K562 (cell line): ENCODE results near the gene ITGAE. TPM values are rescaled to one million over a fixed set of nuclear protein-coding genes. Genes with fewer than 3 reads are reported as not detected.

Experiments used
- BDP1 ChIP-seq: IDR thresholded peaks from 3 replicates; pipeline ENCODE4 v1.6.1; 2011; ENCODE audit not compliant: insufficient read length, insufficient read depth
- ESRRB ChIP-seq: fragments of 250-450 bp; sonication (Bioruptor Pico); IDR thresholded peaks from 2 replicates; pipeline ENCODE4 v1.5.0; 2020; ENCODE audit warnings: mild to moderate bottlenecking, moderate library complexity, borderline replicate concordance
- RHOXF2B ChIP-seq: fragments of 250-450 bp; sonication (Bioruptor Pico); conservative IDR thresholded peaks from 2 replicates; pipeline ENCODE4 v1.5.1; 2021
- STAT5B ChIP-seq: fragments of 250-450 bp; sonication (Bioruptor Pico); IDR thresholded peaks from 2 replicates; pipeline ENCODE4 v1.8.0; 2021; ENCODE audit warnings: mild to moderate bottlenecking, inconsistent platforms
- TEAD1 ChIP-seq, 2 experiments: fragments of 450-650 bp in 1 of 2; sonication (generic) in 1 of 2; formaldehyde crosslinking; IDR thresholded peaks; 2 replicates each; pipeline versions ENCODE4 v1.4.0 to v1.8.0; 2020 to 2022; ENCODE audit warnings: mild to moderate bottlenecking in 2 of 2, missing genetic modification reagents in 1 of 2
- ZNF586 ChIP-seq: fragments of 450-650 bp; formaldehyde crosslinking; conservative IDR thresholded peaks from 2 replicates; pipeline ENCODE4 v1.4.0; 2020; ENCODE audit warnings: mild to moderate bottlenecking, moderate library complexity
- polyA plus RNA-seq, 8 experiments: library from polyadenylated mRNA; depleted of rRNA in 4 of 8; stranded (reverse) in 5 of 8; unstranded in 3 of 8; fragments of >200 nt; fragmentation: Nextera tagmentation in 2 of 8; fragmentation: Illumina TruSeq in 1 of 8; extraction: Ambion mirVana in 2 of 8; extraction: Trizol in 1 of 8; gene quantifications; 2 replicates each; pipeline versions ENCODE4 v1.2.1 to v1.2.3, GENCODE V29; 2011 to 2014; ENCODE audit warnings: inconsistent platforms in 1 of 8, missing spikeins in 1 of 8
- total RNA-seq, 7 experiments: library from RNA; depleted of rRNA in 6 of 7; stranded (reverse); fragments of >200 nt in 6 of 7; fragmentation: Illumina TruSeq in 2 of 7; extraction: Trizol in 2 of 7; gene quantifications; 2 replicates each; pipeline versions ENCODE4 v1.2.1 to v1.2.3, GENCODE V29; 2011 to 2021; ENCODE audit warnings: low replicate concordance in 1 of 7
- TF ChIP-seq, protein P1 (sequence below), 2 experiments: fragments of 450-650 bp; IDR thresholded peaks; 2 replicates each; pipeline ENCODE4 v1.6.1; 2016; ENCODE audit warnings: mild to moderate bottlenecking in 2 of 2, borderline replicate concordance in 1 of 2, low read depth in 1 of 2, moderate library complexity in 1 of 2
- TF ChIP-seq, protein P2 (sequence below): fragments of 450-650 bp; IDR thresholded peaks from 2 replicates; pipeline ENCODE4 v1.6.1; 2016; ENCODE audit warnings: low read depth

ITGAE gene
- total and polyA plus RNA-seq, 9 of the 15 experiments (the other 6 are each of a cell fraction or from before 2014, with no cell fraction given), result 14.8 to 160 (median 27.0) TPM

DNA sequence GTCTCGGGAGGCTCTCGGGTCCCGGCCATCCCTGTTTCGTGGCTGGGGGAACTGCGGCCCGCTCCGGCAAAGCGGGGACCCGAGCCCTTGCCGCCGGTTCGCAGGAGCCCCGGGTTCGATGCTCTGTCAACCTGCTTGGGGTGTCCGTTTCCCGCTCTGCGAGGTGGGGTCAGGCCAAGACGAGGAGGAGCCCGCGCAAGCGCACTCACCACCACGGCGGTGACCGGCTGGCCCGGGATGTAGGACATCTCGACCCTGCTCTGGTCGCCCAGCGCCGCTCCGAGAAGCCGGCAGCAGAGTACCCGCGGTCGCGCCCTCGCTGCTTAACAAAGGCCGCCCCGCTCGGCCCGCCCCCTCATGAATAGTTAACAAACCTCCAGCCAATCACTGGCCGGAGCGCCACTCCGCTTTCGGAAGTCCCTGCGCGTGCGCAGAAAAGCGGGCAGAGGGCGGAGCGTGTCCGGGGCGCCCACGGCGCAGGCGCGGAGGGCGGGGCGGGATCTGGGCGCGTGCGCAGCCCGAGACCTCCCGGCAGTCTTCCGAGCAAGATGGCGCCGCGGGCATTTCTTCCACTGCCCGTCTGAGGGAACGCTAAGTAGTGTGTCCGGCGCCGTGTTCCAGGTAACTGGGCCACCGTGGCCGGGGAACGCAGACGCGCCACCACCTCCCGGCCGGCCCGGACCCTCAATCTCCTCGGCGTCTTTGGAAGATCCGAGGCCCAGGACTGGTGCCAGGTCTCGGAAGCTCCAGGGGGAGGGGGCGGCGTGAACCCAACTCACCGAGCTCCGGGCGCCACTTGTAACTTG, 132.5 kb downstream of the ITGAE start, which contains the start of the genes EMC6 and TAX1BP3 (continued):
- TF ChIP-seq, protein P1, sequence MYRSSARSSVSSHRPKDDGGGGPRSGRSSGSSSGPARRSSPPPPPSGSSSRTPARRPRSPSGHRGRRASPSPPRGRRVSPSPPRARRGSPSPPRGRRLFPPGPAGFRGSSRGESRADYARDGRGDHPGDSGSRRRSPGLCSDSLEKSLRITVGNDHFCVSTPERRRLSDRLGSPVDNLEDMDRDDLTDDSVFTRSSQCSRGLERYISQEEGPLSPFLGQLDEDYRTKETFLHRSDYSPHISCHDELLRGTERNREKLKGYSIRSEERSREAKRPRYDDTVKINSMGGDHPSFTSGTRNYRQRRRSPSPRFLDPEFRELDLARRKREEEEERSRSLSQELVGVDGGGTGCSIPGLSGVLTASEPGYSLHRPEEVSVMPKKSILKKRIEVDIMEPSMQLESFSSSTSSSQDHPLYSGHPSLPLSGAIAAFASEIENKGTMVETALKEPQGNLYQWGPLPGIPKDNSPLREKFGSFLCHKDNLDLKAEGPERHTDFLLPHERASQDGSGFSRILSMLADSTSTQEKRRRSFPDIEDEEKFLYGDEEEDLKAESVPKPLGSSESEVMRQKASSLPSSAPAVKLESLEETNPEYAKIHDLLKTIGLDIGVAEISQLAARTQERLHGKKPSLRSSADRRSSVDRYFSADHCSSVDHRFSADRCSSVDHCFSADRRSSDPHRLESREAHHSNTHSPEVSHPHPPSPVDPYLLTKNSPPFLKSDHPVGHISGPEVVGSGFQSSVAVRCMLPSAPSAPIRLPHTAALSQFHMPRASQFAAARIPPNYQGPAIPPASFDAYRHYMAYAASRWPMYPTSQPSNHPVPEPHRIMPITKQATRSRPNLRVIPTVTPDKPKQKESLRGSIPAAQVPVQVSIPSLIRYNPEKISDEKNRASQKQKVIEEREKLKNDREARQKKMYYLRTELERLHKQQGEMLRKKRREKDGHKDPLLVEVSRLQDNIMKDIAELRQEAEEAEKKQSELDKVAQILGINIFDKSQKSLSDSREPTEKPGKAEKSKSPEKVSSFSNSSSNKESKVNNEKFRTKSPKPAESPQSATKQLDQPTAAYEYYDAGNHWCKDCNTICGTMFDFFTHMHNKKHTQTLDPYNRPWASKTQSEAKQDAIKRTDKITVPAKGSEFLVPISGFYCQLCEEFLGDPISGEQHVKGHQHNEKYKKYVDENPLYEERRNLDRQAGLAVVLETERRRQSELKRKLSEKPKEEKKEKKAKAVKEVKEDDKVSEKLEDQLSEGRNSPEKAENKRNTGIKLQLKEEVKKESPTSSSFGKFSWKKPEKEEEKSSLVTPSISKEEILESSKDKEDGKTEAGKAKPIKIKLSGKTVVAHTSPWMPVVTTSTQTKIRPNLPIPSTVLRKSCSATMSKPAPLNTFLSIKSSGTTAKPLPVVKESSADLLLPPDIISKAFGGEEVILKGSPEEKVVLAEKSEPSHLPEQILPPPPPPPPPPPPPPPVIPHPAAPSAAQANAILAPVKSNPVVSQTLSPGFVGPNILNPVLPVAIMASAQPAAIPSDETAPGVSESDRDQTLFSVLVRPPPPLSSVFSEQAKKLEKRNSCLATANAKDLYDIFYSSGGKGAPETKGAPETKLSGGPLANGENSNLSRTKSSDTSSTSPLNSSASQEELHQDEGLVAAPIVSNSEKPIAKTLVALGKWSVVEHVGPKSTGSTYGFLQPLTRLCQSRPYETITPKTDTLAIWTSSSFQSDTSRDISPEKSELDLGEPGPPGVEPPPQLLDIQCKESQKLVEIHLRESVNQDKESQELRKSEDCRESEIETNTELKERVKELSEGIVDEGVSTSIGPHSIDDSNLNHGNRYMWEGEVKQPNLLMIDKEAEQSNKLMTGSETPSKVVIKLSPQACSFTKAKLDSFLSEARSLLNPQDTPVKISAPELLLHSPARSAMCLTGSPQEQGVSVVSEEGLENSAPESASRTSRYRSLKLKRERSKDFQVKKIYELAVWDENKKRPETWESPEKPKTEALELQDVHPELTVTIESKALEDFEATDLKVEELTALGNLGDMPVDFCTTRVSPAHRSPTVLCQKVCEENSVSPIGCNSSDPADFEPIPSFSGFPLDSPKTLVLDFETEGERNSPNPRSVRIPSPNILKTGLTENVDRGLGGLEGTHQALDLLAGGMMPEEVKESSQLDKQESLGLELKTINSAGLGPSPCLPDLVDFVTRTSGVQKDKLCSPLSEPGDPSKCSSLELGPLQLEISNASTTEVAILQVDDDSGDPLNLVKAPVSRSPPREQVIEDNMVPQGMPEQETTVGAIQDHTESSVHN (IDR thresholded peaks at IDR 0.05; ENCODE audit: borderline replicate concordance in 1 of 2, low read depth in 1 of 2), result no peak
- TF ChIP-seq BDP1 (no peak), TEAD1 (CRISPR knock-in tag; IDR thresholded peaks at IDR 0.05) (no peak), RHOXF2B (CRISPR knock-in tag) (no peak), ESRRB (CRISPR knock-in tag) (no peak), STAT5B (no peak), ZNF586 (CRISPR knock-in tag) (no peak)
- TF ChIP-seq, protein P2, sequence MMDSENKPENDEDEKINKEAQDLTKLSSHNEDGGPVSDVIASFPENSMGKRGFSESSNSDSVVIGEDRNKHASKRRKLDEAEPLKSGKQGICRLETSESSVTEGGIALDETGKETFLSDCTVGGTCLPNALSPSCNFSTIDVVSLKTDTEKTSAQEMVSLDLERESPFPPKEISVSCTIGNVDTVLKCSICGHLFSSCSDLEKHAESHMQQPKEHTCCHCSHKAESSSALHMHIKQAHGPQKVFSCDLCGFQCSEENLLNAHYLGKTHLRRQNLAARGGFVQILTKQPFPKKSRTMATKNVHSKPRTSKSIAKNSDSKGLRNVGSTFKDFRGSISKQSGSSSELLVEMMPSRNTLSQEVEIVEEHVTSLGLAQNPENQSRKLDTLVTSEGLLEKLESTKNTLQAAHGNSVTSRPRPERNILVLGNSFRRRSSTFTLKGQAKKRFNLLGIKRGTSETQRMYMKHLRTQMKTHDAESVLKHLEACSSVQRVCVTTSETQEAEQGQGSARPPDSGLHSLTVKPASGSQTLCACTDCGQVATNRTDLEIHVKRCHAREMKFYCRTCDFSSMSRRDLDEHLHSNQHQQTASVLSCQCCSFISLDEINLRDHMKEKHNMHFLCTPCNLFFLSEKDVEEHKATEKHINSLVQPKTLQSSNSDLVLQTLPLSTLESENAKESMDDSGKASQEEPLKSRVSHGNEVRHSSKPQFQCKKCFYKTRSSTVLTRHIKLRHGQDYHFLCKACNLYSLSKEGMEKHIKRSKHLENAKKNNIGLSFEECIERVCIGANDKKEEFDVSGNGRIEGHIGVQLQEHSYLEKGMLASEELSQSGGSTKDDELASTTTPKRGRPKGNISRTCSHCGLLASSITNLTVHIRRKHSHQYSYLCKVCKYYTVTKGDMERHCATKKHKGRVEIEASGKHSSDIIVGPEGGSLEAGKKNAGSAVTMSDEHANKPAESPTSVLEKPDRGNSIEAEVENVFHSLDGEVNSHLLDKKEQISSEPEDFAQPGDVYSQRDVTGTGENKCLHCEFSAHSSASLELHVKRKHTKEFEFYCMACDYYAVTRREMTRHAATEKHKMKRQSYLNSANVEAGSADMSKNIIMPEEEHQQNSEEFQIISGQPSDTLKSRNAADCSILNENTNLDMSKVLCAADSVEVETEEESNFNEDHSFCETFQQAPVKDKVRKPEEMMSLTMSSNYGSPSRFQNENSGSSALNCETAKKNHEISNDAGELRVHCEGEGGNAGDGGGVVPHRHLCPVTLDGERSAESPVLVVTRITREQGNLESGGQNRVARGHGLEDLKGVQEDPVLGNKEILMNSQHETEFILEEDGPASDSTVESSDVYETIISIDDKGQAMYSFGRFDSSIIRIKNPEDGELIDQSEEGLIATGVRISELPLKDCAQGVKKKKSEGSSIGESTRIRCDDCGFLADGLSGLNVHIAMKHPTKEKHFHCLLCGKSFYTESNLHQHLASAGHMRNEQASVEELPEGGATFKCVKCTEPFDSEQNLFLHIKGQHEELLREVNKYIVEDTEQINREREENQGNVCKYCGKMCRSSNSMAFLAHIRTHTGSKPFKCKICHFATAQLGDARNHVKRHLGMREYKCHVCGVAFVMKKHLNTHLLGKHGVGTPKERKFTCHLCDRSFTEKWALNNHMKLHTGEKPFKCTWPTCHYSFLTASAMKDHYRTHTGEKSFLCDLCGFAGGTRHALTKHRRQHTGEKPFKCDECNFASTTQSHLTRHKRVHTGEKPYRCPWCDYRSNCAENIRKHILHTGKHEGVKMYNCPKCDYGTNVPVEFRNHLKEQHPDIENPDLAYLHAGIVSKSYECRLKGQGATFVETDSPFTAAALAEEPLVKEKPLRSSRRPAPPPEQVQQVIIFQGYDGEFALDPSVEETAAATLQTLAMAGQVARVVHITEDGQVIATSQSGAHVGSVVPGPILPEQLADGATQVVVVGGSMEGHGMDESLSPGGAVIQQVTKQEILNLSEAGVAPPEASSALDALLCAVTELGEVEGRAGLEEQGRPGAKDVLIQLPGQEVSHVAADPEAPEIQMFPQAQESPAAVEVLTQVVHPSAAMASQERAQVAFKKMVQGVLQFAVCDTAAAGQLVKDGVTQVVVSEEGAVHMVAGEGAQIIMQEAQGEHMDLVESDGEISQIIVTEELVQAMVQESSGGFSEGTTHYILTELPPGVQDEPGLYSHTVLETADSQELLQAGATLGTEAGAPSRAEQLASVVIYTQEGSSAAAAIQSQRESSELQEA, result no peak
